HEK293 (cell line): ENCODE data around the gene DAP.

Experiments used
- GLIS1 ChIP-seq: fragments of 450-650 bp; formaldehyde crosslinking; IDR thresholded peaks from 2 replicates; pipeline ENCODE4 v1.5.1; 2016; ENCODE audit warnings: missing biosample characterization, missing genetic modification characterization
- HOXC10 ChIP-seq: sonication (generic); formaldehyde crosslinking; IDR thresholded peaks from 2 replicates; pipeline ENCODE4 v1.8.1; 2023; ENCODE audit warnings: mild to moderate bottlenecking, missing genetic modification reagents
- KLF10 ChIP-seq: fragments of 450-650 bp; IDR thresholded peaks from 2 replicates; pipeline ENCODE4 v1.5.1; 2018; ENCODE audit warnings: missing biosample characterization, mild to moderate bottlenecking, missing genetic modification characterization
- REPIN1 ChIP-seq: fragments of 450-650 bp; formaldehyde crosslinking; IDR thresholded peaks from 2 replicates; pipeline ENCODE4 v1.5.1; 2017; ENCODE audit warnings: missing biosample characterization, missing genetic modification characterization, low read depth
- SALL2 ChIP-seq: fragments of 450-650 bp; formaldehyde crosslinking; IDR thresholded peaks from 2 replicates; pipeline ENCODE4 v1.5.0; 2017; ENCODE audit warnings: missing biosample characterization, mild to moderate bottlenecking, missing genetic modification characterization, borderline replicate concordance
- WT1 ChIP-seq: fragments of 450-650 bp; formaldehyde crosslinking; IDR thresholded peaks from 2 replicates; pipeline ENCODE4 v1.5.1; 2016; ENCODE audit warnings: missing biosample characterization, missing genetic modification characterization
- ZBTB10 ChIP-seq: fragments of 450-650 bp; formaldehyde crosslinking; IDR thresholded peaks from 2 replicates; pipeline ENCODE4 v1.5.1; 2016; ENCODE audit warnings: missing biosample characterization, missing genetic modification characterization
- ZFHX2 ChIP-seq: fragments of 450-650 bp; formaldehyde crosslinking; conservative IDR thresholded peaks from 2 replicates; pipeline ENCODE4 v1.5.1; 2016; ENCODE audit warnings: missing biosample characterization, missing genetic modification characterization
- ZFP3 ChIP-seq: fragments of 450-650 bp; formaldehyde crosslinking; IDR thresholded peaks from 2 replicates; pipeline ENCODE4 v1.5.1; 2016; ENCODE audit warnings: low read depth, missing biosample characterization, missing genetic modification characterization
- ZFP37 ChIP-seq: fragments of 450-650 bp; formaldehyde crosslinking; IDR thresholded peaks from 2 replicates; pipeline ENCODE4 v1.5.1; 2016; ENCODE audit warnings: missing biosample characterization, missing genetic modification characterization
- ZNF114 ChIP-seq: fragments of 450-650 bp; formaldehyde crosslinking; IDR thresholded peaks from 2 replicates; pipeline ENCODE4 v1.5.0; 2017; ENCODE audit warnings: missing biosample characterization, missing genetic modification characterization
- ZNF138 ChIP-seq: fragments of 450-650 bp; formaldehyde crosslinking; IDR thresholded peaks from 2 replicates; pipeline ENCODE4 v1.5.1; 2016; ENCODE audit warnings: missing biosample characterization, missing genetic modification characterization, borderline replicate concordance
- ZNF175 ChIP-seq: fragments of 450-650 bp; formaldehyde crosslinking; IDR thresholded peaks from 2 replicates; pipeline ENCODE4 v1.5.1; 2016; ENCODE audit warnings: missing biosample characterization, missing genetic modification characterization
- ZNF202 ChIP-seq: fragments of 450-650 bp; formaldehyde crosslinking; IDR thresholded peaks from 2 replicates; pipeline ENCODE4 v1.5.1; 2016; ENCODE audit warnings: missing biosample characterization, missing genetic modification characterization, borderline replicate concordance
- ZNF37A ChIP-seq: fragments of 450-650 bp; IDR thresholded peaks from 2 replicates; pipeline ENCODE4 v1.5.1; 2018; ENCODE audit warnings: missing biosample characterization, missing genetic modification characterization
- ZNF398 ChIP-seq: fragments of 450-650 bp; formaldehyde crosslinking; IDR thresholded peaks from 2 replicates; pipeline ENCODE4 v1.5.1; 2017; ENCODE audit warnings: missing biosample characterization, missing genetic modification characterization
- ZNF560 ChIP-seq: fragments of 450-650 bp; formaldehyde crosslinking; IDR thresholded peaks from 2 replicates; pipeline ENCODE4 v1.5.1; 2017; ENCODE audit warnings: missing biosample characterization, missing genetic modification characterization, borderline replicate concordance
- ZNF600 ChIP-seq: fragments of 450-650 bp; formaldehyde crosslinking; IDR thresholded peaks from 2 replicates; pipeline ENCODE4 v1.5.1; 2016; ENCODE audit warnings: missing biosample characterization, missing genetic modification characterization
- ZNF624 ChIP-seq: fragments of 450-650 bp; formaldehyde crosslinking; IDR thresholded peaks from 2 replicates; pipeline ENCODE4 v1.5.1; 2017; ENCODE audit warnings: missing biosample characterization, missing genetic modification characterization
- ZNF777 ChIP-seq: fragments of 450-650 bp; formaldehyde crosslinking; IDR thresholded peaks from 2 replicates; pipeline ENCODE4 v1.5.1; 2017; ENCODE audit warnings: missing biosample characterization, missing genetic modification characterization, borderline replicate concordance
- TF ChIP-seq, protein P1 (sequence below): fragments of 450-650 bp; formaldehyde crosslinking; IDR thresholded peaks from 2 replicates; pipeline ENCODE4 v1.5.0; 2017; ENCODE audit warnings: missing biosample characterization, missing genetic modification characterization, borderline replicate concordance
- TF ChIP-seq, protein P2 (sequence below): fragments of 450-650 bp; formaldehyde crosslinking; IDR thresholded peaks from 2 replicates; pipeline ENCODE4 v1.5.1; 2016; ENCODE audit warnings: missing biosample characterization, missing genetic modification characterization
- TF ChIP-seq, protein P3 (sequence below): fragments of 450-650 bp; formaldehyde crosslinking; IDR thresholded peaks from 2 replicates; pipeline ENCODE4 v1.5.1; 2017; ENCODE audit warnings: missing biosample characterization, missing genetic modification characterization
- TF ChIP-seq, protein P4 (sequence below): fragments of 450-650 bp; formaldehyde crosslinking; IDR thresholded peaks from 2 replicates; pipeline ENCODE4 v1.5.1; 2016; ENCODE audit warnings: missing biosample characterization, missing genetic modification characterization
- TF ChIP-seq, protein P5 (sequence below): fragments of 450-650 bp; formaldehyde crosslinking; IDR thresholded peaks from 2 replicates; pipeline ENCODE4 v1.5.1; 2016; ENCODE audit warnings: missing biosample characterization, missing genetic modification characterization, low read depth

DAP gene

DNA sequence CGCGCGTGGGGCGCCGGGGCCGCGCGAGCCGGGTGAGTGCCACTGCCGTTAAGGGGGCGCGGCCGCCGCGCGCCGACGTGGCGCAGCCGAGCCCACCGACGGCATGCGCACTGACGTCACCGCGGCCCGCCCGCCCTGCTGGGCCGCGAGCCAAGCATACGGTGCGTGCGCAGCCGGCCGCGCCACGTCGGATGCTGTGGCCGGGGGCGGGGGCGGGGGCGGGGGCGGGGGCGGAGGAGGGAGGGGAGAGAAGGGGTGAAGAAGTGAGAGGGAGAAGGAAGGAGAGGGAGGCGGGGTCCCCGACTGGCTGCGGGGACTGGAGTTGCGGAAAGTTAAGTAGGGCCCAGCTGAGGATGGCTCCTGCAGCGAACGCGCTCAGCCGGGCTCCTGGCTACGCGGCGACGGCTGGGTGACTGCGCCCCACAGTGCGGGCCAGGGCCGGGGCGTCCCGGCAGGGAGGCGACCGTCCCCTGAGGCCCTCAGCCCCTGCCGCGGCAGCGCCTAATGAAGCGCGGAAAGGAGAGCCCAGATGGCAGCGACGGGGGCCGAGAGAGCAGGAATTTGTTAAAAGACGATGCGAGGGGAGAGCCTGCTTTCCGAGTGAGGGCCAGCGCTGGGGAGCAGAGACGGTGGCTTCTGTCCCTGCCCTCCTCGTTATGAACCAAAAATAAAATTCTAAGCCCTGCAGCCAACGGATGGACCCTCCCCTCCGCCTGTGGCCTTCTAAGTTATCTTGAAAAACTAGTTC is at the start of gene DAP (continued):
- TF ChIP-seq, protein P1, sequence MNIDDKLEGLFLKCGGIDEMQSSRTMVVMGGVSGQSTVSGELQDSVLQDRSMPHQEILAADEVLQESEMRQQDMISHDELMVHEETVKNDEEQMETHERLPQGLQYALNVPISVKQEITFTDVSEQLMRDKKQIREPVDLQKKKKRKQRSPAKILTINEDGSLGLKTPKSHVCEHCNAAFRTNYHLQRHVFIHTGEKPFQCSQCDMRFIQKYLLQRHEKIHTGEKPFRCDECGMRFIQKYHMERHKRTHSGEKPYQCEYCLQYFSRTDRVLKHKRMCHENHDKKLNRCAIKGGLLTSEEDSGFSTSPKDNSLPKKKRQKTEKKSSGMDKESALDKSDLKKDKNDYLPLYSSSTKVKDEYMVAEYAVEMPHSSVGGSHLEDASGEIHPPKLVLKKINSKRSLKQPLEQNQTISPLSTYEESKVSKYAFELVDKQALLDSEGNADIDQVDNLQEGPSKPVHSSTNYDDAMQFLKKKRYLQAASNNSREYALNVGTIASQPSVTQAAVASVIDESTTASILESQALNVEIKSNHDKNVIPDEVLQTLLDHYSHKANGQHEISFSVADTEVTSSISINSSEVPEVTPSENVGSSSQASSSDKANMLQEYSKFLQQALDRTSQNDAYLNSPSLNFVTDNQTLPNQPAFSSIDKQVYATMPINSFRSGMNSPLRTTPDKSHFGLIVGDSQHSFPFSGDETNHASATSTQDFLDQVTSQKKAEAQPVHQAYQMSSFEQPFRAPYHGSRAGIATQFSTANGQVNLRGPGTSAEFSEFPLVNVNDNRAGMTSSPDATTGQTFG (tag by site-specific recombination): no peak
- TF ChIP-seq, protein P2, sequence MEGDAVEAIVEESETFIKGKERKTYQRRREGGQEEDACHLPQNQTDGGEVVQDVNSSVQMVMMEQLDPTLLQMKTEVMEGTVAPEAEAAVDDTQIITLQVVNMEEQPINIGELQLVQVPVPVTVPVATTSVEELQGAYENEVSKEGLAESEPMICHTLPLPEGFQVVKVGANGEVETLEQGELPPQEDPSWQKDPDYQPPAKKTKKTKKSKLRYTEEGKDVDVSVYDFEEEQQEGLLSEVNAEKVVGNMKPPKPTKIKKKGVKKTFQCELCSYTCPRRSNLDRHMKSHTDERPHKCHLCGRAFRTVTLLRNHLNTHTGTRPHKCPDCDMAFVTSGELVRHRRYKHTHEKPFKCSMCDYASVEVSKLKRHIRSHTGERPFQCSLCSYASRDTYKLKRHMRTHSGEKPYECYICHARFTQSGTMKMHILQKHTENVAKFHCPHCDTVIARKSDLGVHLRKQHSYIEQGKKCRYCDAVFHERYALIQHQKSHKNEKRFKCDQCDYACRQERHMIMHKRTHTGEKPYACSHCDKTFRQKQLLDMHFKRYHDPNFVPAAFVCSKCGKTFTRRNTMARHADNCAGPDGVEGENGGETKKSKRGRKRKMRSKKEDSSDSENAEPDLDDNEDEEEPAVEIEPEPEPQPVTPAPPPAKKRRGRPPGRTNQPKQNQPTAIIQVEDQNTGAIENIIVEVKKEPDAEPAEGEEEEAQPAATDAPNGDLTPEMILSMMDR (tag by site-specific recombination): no peak
- TF ChIP-seq REPIN1: no peak
- TF ChIP-seq, protein P3, sequence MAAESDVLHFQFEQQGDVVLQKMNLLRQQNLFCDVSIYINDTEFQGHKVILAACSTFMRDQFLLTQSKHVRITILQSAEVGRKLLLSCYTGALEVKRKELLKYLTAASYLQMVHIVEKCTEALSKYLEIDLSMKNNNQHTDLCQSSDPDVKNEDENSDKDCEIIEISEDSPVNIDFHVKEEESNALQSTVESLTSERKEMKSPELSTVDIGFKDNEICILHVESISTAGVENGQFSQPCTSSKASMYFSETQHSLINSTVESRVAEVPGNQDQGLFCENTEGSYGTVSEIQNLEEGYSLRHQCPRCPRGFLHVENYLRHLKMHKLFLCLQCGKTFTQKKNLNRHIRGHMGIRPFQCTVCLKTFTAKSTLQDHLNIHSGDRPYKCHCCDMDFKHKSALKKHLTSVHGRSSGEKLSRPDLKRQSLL (tag by site-specific recombination): no peak
- TF ChIP-seq ZNF114 (tag by site-specific recombination): no peak
- TF ChIP-seq ZBTB10 (tag by site-specific recombination): 0 out of 2 replicates have a peak, but pooled peaks have one; percentile 40
- peak; percentile 58 for TF ChIP-seq GLIS1 (tag by site-specific recombination)
- no peak for TF ChIP-seq HOXC10
- peak; percentile 92 for TF ChIP-seq ZNF398 (tag by site-specific recombination)
- TF ChIP-seq ZNF600 (tag by site-specific recombination): peak; percentile 61; the same call in 1 of the 2 replicates
- no peak for TF ChIP-seq SALL2
- no peak for TF ChIP-seq ZNF175 (tag by site-specific recombination)
- TF ChIP-seq ZNF138 (tag by site-specific recombination): 0 out of 2 replicates have a peak, but pooled peaks have one; percentile 9
- TF ChIP-seq, protein P4, sequence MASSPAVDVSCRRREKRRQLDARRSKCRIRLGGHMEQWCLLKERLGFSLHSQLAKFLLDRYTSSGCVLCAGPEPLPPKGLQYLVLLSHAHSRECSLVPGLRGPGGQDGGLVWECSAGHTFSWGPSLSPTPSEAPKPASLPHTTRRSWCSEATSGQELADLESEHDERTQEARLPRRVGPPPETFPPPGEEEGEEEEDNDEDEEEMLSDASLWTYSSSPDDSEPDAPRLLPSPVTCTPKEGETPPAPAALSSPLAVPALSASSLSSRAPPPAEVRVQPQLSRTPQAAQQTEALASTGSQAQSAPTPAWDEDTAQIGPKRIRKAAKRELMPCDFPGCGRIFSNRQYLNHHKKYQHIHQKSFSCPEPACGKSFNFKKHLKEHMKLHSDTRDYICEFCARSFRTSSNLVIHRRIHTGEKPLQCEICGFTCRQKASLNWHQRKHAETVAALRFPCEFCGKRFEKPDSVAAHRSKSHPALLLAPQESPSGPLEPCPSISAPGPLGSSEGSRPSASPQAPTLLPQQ (tag by site-specific recombination): no peak
- TF ChIP-seq ZNF624 (tag by site-specific recombination): no peak
- no peak for TF ChIP-seq WT1 (tag by site-specific recombination)
- TF ChIP-seq ZFP3 (tag by site-specific recombination): no peak
- TF ChIP-seq, protein P5, sequence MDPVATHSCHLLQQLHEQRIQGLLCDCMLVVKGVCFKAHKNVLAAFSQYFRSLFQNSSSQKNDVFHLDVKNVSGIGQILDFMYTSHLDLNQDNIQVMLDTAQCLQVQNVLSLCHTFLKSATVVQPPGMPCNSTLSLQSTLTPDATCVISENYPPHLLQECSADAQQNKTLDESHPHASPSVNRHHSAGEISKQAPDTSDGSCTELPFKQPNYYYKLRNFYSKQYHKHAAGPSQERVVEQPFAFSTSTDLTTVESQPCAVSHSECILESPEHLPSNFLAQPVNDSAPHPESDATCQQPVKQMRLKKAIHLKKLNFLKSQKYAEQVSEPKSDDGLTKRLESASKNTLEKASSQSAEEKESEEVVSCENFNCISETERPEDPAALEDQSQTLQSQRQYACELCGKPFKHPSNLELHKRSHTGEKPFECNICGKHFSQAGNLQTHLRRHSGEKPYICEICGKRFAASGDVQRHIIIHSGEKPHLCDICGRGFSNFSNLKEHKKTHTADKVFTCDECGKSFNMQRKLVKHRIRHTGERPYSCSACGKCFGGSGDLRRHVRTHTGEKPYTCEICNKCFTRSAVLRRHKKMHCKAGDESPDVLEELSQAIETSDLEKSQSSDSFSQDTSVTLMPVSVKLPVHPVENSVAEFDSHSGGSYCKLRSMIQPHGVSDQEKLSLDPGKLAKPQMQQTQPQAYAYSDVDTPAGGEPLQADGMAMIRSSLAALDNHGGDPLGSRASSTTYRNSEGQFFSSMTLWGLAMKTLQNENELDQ: no peak
- peak; percentile 44; the same call in 1 of the 2 replicates for TF ChIP-seq ZFHX2 (tag by site-specific recombination)
- no peak for TF ChIP-seq ZNF777 (tag by site-specific recombination)
- no peak for TF ChIP-seq ZNF202
- no peak for TF ChIP-seq ZNF37A
- TF ChIP-seq ZFP37 (tag by site-specific recombination): no peak
- no peak for TF ChIP-seq ZNF560 (tag by site-specific recombination)
- peak; percentile 96 for TF ChIP-seq KLF10
